ENCODE data around the gene RASAL1.
A peak's percentile ranks its signal among the peaks of the same experiment; 100 is the strongest.

RASAL1 gene

GRCh38 chr12:113093409-113094101 is 42.0 kb downstream of the RASAL1 start:
- DNase-seq = no peak

- peak; percentile 36 for DNase-seq
Measured at GRCh38 chr12:113092607-113093408, 42.8 kb downstream of the RASAL1 start.

- DNase-seq = no peak
Measured at GRCh38 chr12:113091506-113091905, 44.1 kb downstream of the RASAL1 start.

GRCh38 chr12:113090740-113091139 is 44.8 kb downstream of the RASAL1 start:
- DNase-seq = peak; percentile 29

- DNase-seq = no peak
Measured at GRCh38 chr12:113089839-113090238, 45.7 kb downstream of the RASAL1 start.

- peak; percentile 39 for DNase-seq
Measured at GRCh38 chr12:113088971-113089756, 46.4 kb downstream of the RASAL1 start.

GRCh38 chr12:113088037-113088436 is 47.5 kb downstream of the RASAL1 start:
- no peak for DNase-seq

- peak; percentile 27 for DNase-seq
Measured at GRCh38 chr12:113087193-113087592, 48.4 kb downstream of the RASAL1 start.

- peak; percentile 39 for DNase-seq
Measured at GRCh38 chr12:113086249-113087164, 49.1 kb downstream of the RASAL1 start.

GRCh38 chr12:113083863-113084435 is 51.6 kb downstream of the RASAL1 start:
- DNase-seq = no peak

GRCh38 chr12:113082486-113083148 is 52.9 kb downstream of the RASAL1 start:
- DNase-seq = no peak

- no peak for DNase-seq
Measured at GRCh38 chr12:113081873-113082272, 53.7 kb downstream of the RASAL1 start.

- no peak for DNase-seq
Measured at GRCh38 chr12:113077859-113078255, 57.7 kb downstream of the RASAL1 start.

- no peak for DNase-seq
Measured at GRCh38 chr12:113077057-113077858, 58.3 kb downstream of the RASAL1 start.

- DNase-seq = peak; percentile 71
Measured at GRCh38 chr12:113075137-113075683, 60.4 kb downstream of the RASAL1 start.

GRCh38 chr12:113073586-113073985 is 62.0 kb downstream of the RASAL1 start:
- DNase-seq = no peak

GRCh38 chr12:113072136-113072535 is 63.4 kb downstream of the RASAL1 start:
- DNase-seq = no peak

GRCh38 chr12:113071135-113072112 is 64.1 kb downstream of the RASAL1 start:
- DNase-seq = no peak

Data from CD4-positive, alpha-beta T cell treated with Interleukin-15 for 1 hour (primary cell).